HL-60 (cell line): ENCODE data around the gene MMP25.

Source experiments
- DNase-seq, 2 experiments: peaks; one replicate each; pipeline ENCODE4 v3.0.0-alpha.2; 2010 to 2020; ENCODE audit warnings: low read depth in 1 of 2, low spot score in 1 of 2
- H3K27ac ChIP-seq: fragments of 250-450 bp; sonication (Bioruptor Pico); replicated peaks from 2 replicates; pipeline ENCODE4 v1.5.1; 2020; ENCODE audit warnings: mild to moderate bottlenecking, moderate library complexity
- H3K27me3 ChIP-seq: fragments of 250-450 bp; sonication (Bioruptor Pico); 2 replicates; pipeline ENCODE4 v1.5.1; 2021; ENCODE audit warnings: mild to moderate bottlenecking, moderate library complexity; ENCODE audit not compliant: insufficient read depth, poor library complexity, severe bottlenecking
- H3K4me3 ChIP-seq: replicated peaks from 2 replicates; pipeline ENCODE4 v1.5.1; 2011; ENCODE audit warnings: mild to moderate bottlenecking, control low read depth, low read length; ENCODE audit not compliant: insufficient read depth
- CTCF ChIP-seq: IDR thresholded peaks from one replicate; pipeline ENCODE4 v1.5.1; 2011; ENCODE audit warnings: low read length, control low read depth, inconsistent platforms; ENCODE audit not compliant: insufficient read depth
- GABPA ChIP-seq: IDR thresholded peaks from 2 replicates; pipeline ENCODE4 v1.6.1; 2012; ENCODE audit warnings: low read depth
- POLR2AphosphoS5 ChIP-seq: IDR thresholded peaks from 2 replicates; pipeline ENCODE4 v1.6.1; 2012; ENCODE audit warnings: low read depth
- REST ChIP-seq: IDR thresholded peaks from 2 replicates; pipeline ENCODE4 v1.6.1; 2012; ENCODE audit warnings: low read depth; ENCODE audit not compliant: insufficient replicate concordance
- SPI1 ChIP-seq: IDR thresholded peaks from 2 replicates; pipeline ENCODE4 v1.6.1; 2012; ENCODE audit warnings: low read depth, mild to moderate bottlenecking, borderline replicate concordance

The MMP25 gene

GRCh38 chr16:3092501-3092941 is 46.2 kb downstream of the MMP25 start:
- TF ChIP-seq CTCF (no peak), POLR2AphosphoS5 (no peak), SPI1 (no peak), REST (no peak), GABPA (no peak)
- no peak for DNase-seq

GRCh38 chr16:3094289-3095027 is 48.1 kb downstream of the MMP25 start:
- Histone ChIP-seq H3K27me3 (no peaks in the 10 kb centered on the region), H3K4me3 (no peak overlapping the region), H3K27ac (no peak overlapping the region)
- no peak for TF ChIP-seq SPI1
- TF ChIP-seq REST = no peak
- TF ChIP-seq POLR2AphosphoS5 = no peak
- TF ChIP-seq CTCF = peak; percentile 36
- no peak for TF ChIP-seq GABPA
- DNase-seq = peak in 1 of 2 experiments; percentile 57

More at GRCh38 chr16:3092501-3092941, 46.2 kb downstream of the MMP25 start:
- Histone ChIP-seq H3K27ac (no peak overlapping the region), H3K27me3 (no peaks in the 10 kb centered on the region), H3K4me3 (no peak overlapping the region)

GRCh38 chr16:3095869-3096268 is 49.5 kb downstream of the MMP25 start:
- Histone ChIP-seq H3K27ac (0 out of 2 replicates have a peak overlapping the region, but pooled peaks have one; percentile 10), H3K4me3 (no peak overlapping the region), H3K27me3 (no peaks in the 10 kb centered on the region)
- peak; percentile 62 to 89 for DNase-seq
- no peak for TF ChIP-seq GABPA
- TF ChIP-seq POLR2AphosphoS5 = no peak
- peak; percentile 40; the same call in 1 of the 2 replicates for TF ChIP-seq SPI1

- H3K27me3 ChIP-seq = no peaks in the 10 kb centered on the region
- no peak overlapping the region for H3K27ac ChIP-seq
- no peak for DNase-seq
- TF ChIP-seq SPI1 (no peak), REST (no peak), POLR2AphosphoS5 (no peak), CTCF (no peak), GABPA (no peak)
- no peak overlapping the region for H3K4me3 ChIP-seq
These were observed 50.0 kb downstream of the MMP25 start for GRCh38 chr16:3096362-3096761.
